IPS DF 19.7 (cell line): ENCODE measurements around the gene WFDC5.

Experiments
- DNase-seq: peaks from one replicate; pipeline ENCODE4 v3.0.0-alpha.2; 2013; ENCODE audit warnings: low read depth, low spot score

WFDC5 gene

GRCh38 chr20:45115386-45115774 is 406 bp upstream of the WFDC5 start:
- DNase-seq = no peak

GRCh38 chr20:45113865-45114264 is 1.1 kb downstream of the WFDC5 start:
- no peak for DNase-seq

GRCh38 chr20:45112754-45113153 is 2.2 kb downstream of the WFDC5 start:
- DNase-seq = no peak

DNA sequence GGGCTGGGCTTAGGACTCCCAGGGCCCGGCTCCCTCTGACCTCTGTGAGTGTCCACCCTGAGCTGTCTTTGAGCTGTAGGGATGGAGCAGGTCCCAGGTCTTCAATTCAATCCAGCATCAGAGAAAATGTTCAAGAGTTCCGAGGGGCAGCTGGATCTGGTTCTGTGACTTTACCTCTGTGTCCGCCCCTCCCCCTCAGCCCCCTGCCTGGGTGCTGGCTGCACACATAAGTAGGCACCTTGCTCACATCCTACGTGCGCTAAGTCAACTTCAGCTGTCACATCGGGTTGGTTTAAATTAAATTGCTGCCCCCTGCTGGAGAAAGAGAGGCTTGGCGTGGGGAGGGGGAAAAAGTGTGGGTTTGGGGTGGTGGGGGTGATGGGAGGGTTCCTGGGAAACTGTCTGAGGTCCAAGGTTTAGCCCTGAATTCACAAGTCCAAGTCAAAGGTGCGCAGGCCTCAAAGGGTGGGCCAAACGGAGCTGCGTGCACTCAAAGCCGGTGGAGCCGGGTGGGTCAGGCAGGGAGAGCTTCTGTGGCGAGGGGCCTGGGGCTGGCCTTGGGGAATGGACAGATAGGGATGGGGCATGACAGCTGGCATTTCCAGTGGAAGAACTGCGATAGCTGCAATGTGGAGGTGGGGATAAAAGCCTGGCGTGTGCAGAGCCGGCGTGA is 3.0 kb downstream of the WFDC5 start:
- DNase-seq = no peak

DNA sequence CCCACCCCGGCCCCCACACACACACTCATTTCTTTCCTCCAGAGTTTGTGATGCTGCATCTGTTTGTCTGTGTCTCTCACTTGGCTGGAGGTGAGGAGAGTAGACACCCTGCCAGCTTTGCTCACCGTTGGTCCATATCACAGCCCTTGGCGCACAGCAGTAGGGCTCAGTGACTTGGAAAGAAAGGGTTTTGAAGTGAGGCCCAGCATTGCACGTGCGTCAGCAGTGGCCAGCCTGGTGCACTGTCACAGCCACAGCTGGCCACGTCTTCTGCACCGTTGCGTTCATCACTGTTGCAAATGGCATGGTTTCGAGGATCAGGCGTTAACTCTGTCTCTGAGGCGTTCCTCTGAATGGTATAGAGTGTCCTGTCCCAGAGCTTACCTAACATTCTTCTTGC is 3.7 kb downstream of the WFDC5 start:
- no peak for DNase-seq

DNA sequence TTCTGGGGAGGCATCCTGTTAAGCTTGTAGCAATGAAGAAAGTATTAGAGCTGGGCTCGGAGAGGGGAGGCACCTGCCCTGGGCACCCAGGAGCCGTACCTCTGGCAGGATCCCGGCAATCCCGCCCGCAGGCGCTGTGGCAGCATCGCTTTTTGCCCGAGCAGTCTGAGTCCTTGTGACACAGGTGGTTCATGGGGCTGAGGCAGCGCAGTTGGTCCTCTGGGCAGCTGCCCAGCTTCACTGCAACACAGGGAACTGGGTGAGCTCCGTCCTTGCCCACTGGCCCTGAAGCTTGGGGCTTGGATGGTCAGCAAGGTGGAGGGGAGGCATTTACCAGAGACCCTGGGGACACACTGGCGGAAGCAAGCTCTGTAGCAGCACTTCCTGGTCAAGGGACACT is 4.7 kb downstream of the WFDC5 start:
- DNase-seq = no peak

DNA sequence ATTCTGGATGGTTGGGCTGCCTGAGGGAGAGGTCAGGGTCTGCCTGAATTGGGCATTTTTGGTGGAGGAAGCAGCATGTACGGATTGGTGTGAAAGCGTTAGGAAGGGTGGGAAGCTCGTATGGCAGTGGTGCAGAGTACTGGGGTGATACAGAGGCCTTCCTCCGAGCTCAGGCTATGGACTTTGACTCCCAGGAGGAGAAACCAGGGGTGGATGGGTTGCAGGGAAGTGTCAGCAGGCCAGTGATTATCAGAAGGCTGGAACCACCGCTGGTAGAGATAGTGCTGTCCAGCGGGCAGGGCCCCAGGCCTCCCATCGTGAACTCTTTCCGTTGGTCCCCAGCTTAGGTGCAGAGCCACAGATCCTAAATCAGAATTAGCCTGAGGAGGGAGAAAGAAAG is 5.3 kb downstream of the WFDC5 start:
- no peak for DNase-seq

GRCh38 chr20:45105317-45105716 is 9.7 kb downstream of the WFDC5 start:
- DNase-seq = no peak

GRCh38 chr20:45104786-45105185 is 10.2 kb downstream of the WFDC5 start:
- no peak for DNase-seq

DNA sequence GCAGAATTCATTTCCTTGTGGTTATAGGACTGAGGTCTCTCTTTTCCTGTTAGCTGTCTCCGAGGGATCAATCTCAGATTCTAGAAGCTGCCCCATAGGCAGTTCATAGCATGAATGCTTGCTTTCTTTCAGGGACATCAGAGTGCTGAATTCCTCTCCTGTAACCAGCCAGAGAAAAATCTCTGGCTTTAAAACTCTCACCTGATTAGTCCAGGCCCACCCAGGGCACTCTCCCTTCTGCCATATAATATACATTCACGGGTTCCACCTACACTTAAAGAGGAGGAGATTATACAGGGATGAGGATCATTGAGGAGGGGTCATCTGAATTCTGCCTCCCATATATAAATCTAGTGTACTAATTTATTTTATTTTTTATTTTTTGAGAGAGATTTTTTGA is 11.9 kb downstream of the WFDC5 start:
- DNase-seq = no peak

DNA sequence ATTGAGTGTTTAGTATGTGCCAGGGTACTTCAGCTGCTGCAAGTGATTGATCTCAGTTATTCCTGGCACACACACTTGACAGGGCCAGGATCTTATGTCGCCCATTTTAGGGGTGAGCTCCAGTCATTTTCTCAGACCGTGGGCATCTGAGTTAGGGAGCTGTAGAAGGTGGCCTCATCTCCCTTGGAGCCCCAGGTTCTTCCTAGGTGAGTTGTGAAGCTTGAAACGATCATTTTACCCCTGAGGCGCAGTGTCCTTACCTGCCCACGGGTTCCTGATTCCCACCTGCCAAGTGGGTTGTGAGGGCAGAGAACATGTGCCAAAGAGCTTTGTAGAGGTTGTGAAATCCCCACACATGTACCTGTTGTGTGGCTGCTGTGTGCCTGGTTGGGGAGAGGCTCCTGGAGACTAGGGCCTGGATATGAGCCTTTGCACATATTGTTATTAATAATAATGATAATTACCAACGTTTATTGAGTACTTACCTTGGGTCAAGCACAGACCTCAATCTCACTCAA is 13.6 kb downstream of the WFDC5 start:
- DNase-seq = no peak

- DNase-seq = no peak
Measured at GRCh38 chr20:45100563-45101245, 14.3 kb downstream of the WFDC5 start, which contains the start of gene KCNS1. Gene KCNS1 (minus strand): TSS chr20:45101127. CDS start chr20:45099236, 1,891 bp downstream.

DNA sequence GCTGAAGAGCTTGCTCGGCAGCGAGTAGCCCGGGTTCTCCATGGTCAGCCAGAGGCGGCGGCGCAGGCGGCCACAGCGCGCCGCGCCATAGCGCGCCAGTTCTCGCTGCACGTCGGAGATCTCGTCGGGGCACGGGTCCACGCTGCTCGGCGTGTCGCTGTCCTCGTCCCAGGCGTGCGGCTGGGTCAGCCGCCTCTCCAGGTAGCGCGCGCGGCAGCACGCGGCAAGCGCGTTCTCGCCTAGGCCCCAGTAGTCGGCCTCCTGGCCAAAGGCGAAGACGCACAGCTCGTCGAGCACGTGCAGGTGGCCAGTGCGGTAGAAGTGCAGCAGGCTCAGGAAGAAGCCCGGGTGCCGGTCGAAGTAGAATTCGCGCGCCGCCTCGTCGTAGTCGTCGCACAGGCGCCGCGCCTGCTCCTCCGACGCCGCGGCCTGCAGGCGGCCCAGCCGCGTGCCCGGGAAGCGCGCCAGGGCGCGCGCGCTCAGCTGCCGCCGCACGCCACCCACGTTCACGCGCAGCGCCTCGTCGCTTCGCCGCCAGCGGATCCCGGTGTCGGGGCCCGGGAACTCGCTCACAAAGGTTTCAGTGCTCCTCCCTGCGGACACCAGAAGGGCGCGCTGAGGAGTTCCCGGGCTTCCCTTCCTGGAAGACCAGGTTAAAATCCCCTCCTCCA is 16.7 kb downstream of the WFDC5 start:
- no peak for DNase-seq

DNA sequence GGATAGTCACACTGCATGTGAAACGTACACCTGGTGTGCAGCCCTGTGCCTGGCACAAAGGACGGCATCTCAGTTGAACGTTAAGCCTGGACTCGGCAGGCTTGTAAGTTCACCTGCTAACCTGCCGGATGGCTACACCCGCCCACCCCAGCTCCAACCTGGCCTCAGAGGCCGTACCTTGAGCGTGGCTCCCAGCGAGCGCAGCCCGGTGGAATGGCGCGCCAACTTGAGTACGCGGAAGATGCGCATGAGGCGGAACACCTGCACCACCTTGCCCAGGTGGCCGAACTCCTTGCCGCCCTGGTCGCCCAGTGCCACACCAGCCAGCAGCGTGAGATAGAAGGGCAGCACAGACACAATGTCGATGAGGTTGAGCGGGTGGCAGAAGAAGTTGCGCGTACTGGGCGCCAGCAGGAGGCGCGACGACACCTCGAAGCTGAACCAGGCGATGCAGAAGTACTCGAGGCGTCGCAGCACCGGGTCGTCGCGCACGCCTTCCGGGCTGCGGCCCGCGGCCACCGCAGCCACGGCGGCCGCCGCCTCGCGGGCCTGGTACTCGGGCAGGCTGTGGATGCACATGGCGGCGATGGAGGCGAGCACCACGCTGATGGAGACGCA is 17.4 kb downstream of the WFDC5 start:
- DNase-seq = no peak

GRCh38 chr20:45096781-45097180 is 18.2 kb downstream of the WFDC5 start:
- DNase-seq = no peak

DNA sequence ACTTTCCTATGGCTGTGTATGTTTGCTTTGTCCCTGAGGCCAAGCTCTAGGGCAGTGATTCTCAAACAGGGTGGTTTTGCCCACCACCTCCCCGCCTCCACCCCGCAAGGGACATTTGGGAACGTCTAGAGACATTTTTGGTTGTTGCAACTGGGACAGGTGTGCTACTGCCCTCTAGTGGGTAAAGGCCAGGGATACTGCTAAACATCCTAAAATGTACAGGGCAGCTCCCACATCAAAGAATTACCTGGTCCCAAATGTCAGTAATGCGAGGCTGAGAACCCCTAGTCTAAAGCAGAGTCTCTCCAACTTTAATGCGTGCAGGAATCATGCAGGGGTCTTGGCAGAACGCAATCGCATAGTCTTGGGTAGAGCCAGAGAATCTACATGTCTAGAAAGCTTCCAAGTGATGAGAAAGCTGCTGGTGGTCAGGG is 19.2 kb downstream of the WFDC5 start:
- no peak for DNase-seq

GRCh38 chr20:45094864-45095574 is 20.0 kb downstream of the WFDC5 start:
- no peak for DNase-seq

- DNase-seq = no peak
Measured at GRCh38 chr20:45094201-45094600, 20.8 kb downstream of the WFDC5 start.

DNA sequence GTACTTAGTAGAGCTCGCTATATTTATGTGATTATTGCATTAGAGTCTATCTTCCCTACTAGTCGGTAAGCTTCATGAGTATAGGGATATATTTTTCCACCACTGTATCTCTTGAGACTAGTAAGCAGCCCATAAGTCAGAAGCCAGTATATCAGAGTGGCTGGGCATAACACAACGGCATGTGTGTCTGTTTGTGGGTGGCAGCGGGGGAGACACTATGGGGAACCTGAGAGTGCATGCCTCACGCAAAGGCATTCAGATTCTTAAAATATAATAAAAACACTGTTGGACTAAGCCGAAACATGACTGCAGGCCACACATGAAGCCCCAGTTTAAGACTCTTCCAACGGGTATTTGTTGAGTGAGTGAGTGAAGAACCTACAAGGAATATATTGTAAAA is 22.1 kb downstream of the WFDC5 start:
- no peak for DNase-seq

GRCh38 chr20:45091366-45091765 is 23.6 kb downstream of the WFDC5 start:
- DNase-seq = no peak

- DNase-seq = no peak
Measured at GRCh38 chr20:45090481-45090880, 24.5 kb downstream of the WFDC5 start.

GRCh38 chr20:45088247-45088646 is 26.7 kb downstream of the WFDC5 start:
- no peak for DNase-seq
